Measurements from ENCODE around the gene ZNF446.
"Not testable (repeated sequence)": the region's sequence is repeated elsewhere in the genome, so short reads cannot be mapped to it uniquely, and the experiment has no call there.

The ZNF446 gene

DNA sequence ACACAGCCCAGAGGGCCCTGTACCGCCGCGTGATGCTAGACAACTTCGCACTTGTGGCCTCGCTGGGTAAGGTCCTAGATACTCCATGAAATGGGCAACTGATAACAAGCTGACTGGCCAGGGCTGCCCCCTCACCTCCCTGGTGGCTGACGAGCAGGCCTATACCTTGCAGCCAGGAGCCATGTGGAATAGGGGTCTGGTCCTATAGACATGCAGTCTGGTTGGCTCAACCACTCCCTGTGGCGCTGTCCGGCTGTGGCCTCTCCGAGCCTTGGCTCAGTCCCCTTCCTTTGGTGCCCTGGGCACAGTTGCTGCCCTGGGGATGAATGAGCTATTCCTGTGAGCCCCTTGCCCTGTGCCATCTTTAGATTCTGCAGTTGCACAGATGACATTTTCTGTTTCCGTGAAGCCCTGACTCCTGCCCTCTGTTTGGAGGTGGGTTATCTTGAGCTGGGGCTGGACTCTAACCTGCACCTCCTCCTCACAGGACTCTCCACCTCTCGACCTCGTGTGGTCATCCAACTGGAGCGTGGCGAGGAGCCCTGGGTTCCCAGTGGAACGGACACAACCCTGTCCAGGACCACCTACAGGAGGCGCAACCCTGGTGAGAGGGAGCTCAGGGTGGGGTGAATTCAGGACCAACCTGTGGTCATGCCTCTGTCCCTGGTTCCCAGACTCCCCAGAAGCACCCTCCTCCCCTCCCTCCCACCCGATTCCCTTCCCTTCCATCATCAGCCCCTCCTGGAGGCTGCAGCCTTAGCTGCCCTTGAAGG, 6.7 kb upstream of the ZNF446 start:
- DNase-seq (ENCODE audit: extremely low read depth in 1 of 2, low read depth in 1 of 2): no peak

DNA sequence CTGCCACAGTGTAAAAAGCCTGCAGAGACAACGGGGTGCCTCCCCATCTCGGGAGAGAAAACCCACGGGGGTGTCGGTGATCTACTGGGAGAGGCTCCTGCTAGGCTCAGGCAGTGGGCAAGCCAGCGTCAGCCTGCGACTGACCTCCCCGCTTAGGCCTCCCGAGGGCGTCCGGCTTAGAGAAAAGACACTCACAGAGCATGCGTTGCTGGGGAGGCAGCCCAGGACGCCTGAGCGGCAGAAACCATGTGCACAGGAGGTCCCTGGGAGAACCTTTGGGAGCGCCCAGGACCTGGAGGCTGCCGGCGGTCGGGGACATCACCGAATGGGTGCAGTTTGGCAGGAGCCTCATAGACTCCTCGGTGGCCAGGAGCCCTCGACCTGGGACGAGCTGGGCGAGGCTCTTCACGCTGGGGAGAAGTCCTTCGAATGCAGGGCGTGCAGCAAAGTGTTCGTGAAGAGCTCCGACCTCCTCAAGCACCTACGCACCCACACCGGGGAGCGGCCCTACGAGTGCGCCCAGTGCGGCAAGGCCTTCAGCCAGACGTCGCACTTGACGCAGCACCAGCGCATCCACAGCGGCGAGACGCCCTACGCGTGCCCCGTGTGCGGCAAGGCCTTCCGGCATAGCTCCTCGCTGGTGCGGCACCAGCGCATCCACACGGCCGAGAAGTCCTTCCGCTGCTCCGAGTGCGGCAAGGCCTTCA, 5.2 kb upstream of the ZNF446 start:
- not testable (repeated sequence) for DNase-seq (ENCODE audit: extremely low read depth in 1 of 2, low read depth in 1 of 2)

DNA sequence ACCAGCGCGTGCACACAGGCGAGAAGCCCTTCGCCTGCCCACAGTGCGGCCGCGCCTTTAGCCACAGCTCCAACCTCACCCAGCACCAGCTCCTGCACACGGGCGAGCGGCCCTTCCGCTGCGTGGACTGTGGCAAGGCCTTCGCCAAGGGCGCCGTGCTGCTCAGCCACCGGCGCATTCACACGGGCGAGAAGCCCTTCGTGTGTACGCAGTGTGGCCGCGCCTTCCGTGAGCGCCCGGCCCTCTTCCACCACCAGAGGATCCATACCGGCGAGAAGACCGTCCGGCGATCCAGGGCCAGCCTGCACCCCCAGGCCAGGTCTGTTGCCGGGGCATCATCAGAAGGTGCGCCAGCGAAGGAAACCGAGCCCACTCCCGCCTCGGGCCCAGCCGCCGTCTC, 4.4 kb upstream of the ZNF446 start:
- DNase-seq (ENCODE audit: extremely low read depth in 1 of 2, low read depth in 1 of 2): no peak

DNA sequence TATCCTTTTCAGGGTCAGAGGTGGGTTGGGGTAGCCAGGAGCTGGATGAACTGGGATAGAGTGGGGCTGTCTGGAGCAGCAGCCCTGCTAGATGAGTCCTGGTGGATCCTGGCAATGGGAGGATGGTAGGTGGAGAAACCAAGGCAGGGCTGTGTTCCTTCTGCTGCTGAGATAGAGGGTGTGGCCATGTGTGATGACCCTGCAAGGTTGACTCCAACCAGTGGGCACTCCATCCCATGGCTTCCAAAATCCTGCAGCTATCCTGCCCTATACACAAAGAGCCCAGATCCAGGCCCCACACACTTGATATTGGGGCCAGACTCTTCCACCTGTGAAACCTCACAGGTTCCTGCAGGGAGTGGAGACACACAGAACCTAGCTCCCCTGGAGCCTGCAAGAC, 2.4 kb upstream of the ZNF446 start:
- DNase-seq (ENCODE audit: extremely low read depth in 1 of 2, low read depth in 1 of 2): no peak

DNA sequence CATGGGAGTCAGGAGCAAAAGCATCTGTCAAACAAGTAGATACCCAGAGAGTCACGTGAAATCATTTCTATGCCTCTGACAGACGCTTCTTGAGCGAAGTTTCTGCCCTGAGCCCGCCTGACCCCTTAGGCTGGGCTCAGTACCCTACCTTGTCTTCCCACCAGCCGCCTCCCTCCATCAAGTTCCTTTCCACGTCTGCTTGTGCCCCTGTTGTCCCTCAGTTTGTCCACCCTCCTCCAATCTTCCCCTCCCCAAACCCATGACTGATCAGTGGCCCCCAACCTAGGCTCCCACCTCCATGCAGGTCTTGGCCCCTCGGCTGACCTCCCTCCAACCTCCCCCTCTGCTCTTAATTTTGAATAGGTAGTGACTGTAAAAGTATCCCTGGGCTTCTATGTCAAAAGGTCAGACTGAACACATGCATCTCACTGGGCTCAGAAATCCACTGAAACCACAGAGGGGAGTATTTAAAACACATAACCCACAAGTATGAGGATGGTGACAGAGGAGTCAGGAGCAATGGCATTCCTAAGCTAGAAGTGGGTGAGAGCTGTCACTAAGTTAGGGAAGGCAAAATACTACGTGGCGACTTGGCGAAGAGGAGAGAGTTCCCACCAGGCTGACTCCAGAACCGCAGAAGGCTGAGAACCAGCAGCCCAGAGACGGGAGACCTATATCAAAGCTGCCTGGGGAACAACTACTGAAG, 1.7 kb upstream of the ZNF446 start:
- no peak for DNase-seq (ENCODE audit: extremely low read depth in 1 of 2, low read depth in 1 of 2)

DNA sequence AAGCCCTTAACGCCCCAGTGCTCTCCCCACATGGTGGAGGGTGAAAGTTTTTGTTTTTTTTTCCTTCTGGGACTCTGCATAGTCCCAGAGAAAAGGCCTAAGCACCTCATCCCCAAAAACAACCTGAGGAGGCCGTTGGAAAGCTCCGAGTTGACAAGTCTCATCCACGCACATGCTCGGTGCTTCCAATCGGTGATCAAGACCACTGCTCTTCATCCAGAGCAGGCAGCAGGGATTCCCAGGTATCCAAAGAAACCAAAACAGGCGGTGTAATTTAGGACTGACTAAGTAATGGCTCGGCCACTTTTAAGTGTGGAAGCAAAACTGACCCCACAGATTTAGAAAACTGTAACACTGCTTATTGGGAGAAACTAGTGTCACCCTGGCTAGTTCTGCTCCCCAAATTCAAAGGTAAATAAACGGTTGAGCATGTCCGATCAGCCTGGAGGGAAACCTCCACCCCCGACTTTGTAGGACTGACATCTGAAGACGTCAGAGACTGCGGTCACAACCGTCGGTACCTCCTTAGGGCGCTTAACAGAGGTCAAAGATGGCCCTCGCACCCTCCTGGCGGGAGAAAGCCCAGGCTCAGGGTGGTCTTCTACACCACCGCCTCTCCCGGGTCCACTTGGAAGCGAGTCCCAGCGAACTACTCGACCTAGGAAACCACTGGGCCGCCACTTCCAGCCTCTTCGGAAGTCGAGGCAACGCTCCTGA, 997 bp upstream of the ZNF446 start:
- DNase-seq (ENCODE audit: extremely low read depth in 1 of 2, low read depth in 1 of 2): no peak

DNA sequence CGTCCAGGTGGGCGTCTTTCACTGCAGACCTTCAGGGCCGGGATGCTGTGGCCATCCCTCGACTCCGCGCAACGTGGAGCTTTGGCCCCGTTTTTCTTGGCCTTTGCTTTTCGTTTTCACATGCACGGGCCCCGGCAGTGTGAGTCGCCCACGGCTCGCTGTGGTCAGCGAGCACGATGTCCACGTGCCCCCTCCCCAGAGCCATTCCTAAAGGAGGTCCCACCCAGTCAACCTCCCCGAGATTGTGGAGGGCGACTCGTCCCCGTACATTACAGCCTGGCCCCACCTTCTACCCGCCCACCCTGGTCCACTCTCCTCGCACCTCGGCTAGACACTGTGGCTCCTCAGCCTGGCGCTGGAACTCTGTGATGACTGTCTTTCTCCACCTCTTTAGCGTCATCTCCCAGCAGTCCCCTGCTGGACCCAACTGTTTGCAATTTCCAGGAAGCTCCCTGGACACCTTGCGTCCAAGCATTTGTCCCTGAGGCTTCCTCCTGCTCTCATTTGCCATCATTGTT, 405 bp downstream of the ZNF446 start:
- no peak for DNase-seq (ENCODE audit: extremely low read depth in 1 of 2, low read depth in 1 of 2)

DNA sequence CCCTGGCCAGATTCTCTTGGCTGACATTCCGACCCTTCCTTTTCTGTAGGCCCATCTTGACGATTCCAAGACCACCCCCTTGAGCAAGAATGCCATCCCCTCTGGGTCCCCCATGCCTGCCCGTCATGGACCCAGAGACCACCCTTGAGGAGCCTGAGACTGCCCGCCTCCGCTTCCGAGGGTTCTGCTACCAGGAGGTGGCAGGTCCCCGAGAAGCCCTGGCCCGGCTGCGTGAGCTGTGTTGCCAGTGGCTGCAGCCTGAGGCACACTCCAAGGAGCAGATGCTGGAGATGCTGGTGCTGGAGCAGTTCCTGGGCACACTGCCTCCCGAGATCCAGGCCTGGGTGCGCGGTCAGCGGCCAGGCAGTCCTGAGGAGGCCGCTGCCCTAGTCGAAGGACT, 978 bp downstream of the ZNF446 start:
- no peak for DNase-seq (ENCODE audit: extremely low read depth in 1 of 2, low read depth in 1 of 2)

DNA sequence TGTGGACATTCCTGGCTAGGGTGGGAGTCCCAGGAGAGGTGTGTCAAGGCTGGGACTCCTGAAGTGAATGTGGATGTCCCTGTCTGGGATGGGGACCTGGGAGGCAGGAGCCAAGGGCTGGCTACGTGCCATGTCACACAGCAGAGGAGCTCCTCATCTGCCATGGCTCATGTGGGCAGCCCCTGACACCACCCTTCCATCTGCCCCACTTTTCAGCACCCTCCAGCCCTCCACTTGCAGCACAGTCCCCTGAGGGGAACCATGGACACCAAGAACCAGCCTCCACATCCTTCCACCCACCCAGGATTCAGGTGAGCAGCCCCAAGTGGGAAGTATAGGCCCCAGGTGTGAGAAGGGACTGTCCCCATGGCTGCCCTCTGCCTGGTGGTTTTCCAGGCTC, 1.7 kb downstream of the ZNF446 start:
- DNase-seq (ENCODE audit: extremely low read depth in 1 of 2, low read depth in 1 of 2): no peak

DNA sequence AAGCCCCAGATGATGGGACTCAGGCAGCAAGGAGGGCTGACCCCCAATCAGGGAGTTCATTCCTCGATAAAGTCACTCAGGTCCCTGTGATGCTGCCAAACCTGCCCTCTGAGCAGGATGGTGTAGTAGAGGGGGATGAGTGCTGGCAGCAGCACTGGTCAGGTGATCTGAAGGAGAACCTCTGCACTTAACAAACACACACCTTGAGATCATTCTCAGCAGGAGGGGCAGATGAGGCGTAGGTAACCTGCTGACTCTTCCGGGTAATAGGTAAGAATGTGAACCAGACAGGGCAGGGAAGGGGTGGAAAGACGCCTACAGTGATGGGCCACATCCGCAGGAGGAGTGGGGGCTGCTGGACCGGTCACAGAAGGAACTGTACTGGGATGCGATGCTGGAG, 3.2 kb downstream of the ZNF446 start:
- no peak for DNase-seq (ENCODE audit: extremely low read depth in 1 of 2, low read depth in 1 of 2)

DNA sequence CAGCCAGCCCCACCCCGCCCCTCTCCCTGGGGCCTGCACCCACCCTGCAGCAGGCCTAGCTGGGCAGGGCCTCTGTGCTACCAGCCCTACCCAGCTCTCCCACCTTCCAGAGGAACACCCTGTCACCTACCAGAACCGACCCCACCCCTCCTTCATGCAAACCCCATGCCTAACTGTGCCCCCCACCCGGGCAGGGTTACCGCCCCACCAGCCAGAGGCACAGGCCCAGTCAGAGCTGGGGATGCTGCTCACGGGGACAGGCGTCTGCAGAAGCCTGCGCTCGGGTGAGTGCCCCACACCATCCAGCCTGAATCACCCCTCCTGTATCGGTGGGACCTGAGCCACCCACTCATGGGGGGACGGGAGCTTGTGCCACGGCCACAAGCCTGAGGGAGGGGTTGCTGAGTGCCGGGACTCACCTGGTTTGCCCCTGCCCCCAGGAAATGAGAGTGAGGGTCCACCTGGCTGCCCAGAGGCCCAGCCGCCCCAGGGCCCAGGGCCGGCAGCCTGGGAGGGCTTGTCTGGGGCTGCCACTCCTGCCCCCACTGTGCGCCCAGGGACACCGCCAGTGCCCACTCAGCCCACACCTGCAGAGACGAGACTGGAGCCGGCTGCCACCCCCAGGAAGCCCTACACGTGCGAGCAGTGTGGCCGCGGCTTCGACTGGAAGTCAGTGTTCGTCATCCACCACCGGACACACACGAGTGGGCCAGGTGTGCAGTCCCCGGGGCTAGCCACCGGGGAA, 3.8 kb downstream of the ZNF446 start:
- no peak for DNase-seq (ENCODE audit: extremely low read depth in 1 of 2, low read depth in 1 of 2)

DNA sequence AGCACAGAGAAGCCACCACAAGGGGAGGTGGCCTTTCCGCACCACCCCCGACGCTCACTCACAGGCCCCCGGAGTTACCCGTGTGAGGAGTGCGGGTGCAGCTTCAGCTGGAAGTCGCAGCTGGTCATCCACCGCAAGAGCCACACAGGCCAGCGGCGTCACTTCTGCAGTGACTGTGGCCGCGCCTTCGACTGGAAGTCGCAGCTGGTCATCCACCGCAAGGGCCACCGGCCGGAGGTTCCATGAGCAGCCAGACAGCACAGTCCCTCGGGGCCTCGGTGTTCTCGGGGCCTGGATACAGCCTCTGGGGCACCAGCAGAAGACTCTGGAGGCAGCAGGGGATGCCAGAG, 4.3 kb downstream of the ZNF446 start:
- no peak for DNase-seq (ENCODE audit: extremely low read depth in 1 of 2, low read depth in 1 of 2)

DNA sequence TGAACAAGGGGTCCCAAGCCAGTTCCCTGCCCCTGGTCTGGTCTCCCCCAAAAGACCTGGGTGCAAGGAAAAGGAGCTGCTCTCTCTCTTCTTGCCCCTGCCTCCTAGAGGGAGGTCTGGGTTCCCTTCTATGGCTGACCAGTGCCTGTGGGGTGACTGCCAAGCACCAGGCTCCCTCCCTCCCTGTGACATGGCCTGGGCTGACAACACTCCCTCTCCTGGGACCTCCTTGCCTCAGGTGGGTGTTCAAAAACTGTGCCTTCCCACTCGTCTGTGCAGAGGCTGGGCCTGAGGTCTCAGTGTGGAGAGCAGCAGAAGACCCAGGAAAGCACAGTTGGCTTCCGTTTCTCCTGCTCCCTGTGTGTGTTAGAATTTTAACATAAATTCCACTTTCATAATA, 4.7 kb downstream of the ZNF446 start:
- no peak for DNase-seq (ENCODE audit: extremely low read depth in 1 of 2, low read depth in 1 of 2)

DNA sequence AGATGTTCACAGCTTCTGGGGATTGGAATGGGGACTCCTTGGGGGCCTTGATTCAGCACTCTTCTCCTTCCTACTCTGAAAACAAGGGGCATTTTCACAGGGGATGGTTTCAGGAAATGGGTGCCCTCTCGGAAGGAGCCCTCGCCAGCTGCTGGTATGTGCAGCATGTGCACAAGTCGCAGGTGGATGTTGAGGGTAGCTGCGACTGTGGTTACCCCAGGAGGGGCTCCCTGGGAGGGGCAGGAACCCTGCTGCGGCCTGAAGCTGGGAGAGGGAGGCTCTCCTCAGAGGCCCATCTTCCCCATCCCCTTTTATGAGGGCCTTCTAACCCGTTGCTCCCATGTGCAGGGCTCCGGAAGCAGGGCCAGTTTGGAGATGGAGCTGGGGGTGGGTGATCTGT, 6.2 kb downstream of the ZNF446 start:
- DNase-seq (ENCODE audit: extremely low read depth in 1 of 2, low read depth in 1 of 2): no peak

DNA sequence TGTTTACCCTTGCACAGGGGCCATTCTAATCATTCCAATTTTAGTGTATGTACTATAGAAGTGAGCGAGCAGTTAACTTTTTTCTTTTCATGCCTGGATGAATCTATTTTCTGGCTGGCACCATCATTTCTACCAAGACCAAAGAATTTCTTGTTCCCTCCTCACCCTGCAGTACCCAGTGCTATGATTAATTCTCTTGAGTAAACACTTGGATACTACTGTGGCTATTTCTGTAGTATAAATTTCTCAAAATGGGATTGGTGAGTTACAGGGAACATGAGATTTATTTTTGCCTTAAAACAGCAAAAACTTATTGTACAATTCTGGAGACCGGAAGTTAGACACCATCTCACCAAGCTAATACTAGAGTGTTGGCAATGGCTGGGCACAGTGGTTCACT, 7.6 kb downstream of the ZNF446 start:
- DNase-seq (ENCODE audit: extremely low read depth in 1 of 2, low read depth in 1 of 2): no peak

DNA sequence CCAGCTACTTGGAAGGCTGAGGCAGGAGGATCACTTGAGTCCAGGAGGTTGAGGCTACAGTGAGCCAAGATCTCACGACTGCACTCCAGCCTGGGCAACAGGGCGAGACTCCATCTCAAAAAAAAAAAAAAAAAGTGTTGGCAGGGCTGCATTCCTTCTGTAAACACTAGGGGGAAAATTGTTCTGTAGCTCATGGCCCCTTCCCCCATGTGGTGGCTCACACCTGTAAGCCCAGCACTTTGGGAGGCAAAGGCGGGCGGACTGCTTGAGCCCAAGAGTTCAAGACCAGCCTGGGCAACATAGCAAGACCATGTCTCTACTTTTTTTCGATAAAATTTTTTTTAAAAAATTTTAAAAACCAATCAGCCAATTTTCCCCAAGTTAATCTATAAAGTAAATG, 8.2 kb downstream of the ZNF446 start:
- not testable (repeated sequence) for DNase-seq (ENCODE audit: extremely low read depth in 1 of 2, low read depth in 1 of 2)

DNA sequence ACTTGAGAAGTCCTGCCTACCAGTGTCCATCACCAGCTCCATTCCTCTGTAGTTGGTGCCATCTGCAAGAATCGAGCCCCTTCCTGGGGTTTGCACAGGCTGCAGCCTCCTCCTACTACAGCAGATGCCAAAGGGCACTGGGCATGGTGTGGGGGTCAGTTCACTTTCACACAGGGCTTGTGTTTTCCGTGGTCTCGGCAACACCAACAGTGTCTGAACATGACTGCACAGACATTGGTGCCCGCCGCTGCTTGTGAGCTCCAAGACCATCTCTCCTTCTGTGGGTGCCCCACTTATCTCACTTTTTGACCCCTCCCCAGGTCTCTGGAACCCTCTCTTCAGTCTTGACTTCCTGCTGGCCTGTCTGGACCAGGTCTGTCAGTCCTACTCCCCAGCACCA, 15.2 kb downstream of the ZNF446 start:
- no peak for DNase-seq (ENCODE audit: extremely low read depth in 1 of 2, low read depth in 1 of 2)

DNA sequence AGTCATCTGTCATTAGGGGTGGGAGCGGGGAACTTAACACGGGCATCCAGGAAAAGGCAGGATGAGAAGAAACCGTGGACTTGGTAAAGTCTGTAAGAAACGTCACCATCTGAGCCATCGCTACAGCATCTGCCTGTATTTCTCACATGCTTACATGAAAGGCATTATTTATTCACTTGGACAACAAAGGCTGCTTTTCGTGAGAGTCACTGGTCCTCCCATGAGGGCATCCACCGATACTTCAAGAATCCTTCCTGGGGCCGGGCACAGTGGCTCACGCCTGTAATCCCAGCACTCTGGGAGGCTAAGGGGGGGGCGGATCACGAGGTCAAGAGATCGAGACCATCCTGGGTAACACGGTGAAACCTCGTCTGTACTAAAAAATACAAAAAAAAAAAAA, 16.1 kb downstream of the ZNF446 start:
- no peak for DNase-seq (ENCODE audit: extremely low read depth in 1 of 2, low read depth in 1 of 2)

DNA sequence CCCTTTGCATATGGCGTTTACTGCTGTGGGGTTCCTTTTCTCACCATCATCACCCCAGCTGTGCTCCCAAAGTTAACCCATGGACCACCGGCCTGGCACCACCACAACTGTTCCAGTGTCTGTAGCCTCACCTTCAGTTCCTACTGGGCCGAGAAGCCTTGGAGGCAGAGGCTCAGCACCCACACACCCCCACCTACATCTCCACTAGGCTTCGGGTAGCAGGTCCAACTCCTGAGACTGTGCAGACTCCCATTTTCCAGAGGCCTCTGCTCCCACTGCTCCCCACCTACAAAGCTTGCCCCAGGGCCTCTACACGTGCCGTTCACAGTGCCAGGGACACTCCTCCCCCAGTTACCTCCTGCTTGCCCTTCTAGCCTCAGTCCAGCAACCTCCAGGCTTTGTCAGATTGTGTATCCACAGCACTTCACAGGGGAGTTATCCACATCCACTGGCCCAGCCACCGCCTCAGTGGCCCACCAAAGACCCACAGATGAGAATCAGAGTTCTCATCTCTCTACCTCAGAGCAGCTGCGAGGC, 21.6 kb downstream of the ZNF446 start:
- no peak for DNase-seq (ENCODE audit: extremely low read depth in 1 of 2, low read depth in 1 of 2)

DNA sequence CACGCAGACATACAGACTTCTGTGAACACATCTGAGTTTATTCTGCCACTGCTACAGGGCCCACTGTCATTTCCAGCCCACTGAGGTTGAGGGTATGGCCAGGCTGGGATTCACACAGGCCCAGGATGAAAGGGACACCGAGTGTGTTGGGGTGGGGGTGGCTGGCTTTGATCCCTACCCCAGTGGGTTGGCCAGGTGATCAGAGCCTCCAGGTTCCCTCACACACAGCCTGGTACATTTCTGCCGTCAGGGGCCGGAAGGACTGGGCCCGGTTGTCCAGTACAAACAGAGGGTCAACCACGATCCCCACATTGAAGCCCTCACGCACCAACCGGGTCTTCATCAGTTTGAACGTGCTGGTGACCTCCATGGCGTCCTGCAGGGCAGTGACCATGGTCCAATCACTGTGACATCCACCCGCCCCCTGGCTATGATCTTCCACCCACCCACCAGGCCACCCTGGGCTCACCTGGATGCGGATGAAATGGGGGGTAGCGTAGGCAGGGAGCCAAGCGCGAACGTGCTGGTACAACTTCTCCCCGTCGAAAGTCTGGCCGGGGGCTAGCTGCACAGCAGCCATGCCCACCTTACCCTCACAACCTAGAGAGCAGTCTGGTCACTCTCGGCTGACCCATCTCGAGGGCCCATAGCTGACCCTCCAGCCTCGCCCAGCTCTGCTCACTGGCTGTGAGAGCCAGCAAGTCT, 22.3 kb downstream of the ZNF446 start:
- DNase-seq (ENCODE audit: extremely low read depth in 1 of 2, low read depth in 1 of 2): no peak

Measured in activated CD8-positive, alpha-beta memory T cell treated with anti-CD3 and anti-CD28 coated beads for 1 hour (primary cell).